NT2/D1 (cell line): Measurements from ENCODE around the gene TASOR2.

Experiments
- SUZ12 ChIP-seq: IDR thresholded peaks from 2 replicates; pipeline ENCODE4 v1.6.1; 2011; ENCODE audit not compliant: insufficient read length, insufficient read depth; ENCODE audit errors: extremely low read depth
- YY1 ChIP-seq: IDR thresholded peaks from 2 replicates; pipeline ENCODE4 v1.6.1; 2011; ENCODE audit not compliant: insufficient read length, insufficient read depth
- ZNF274 ChIP-seq: IDR thresholded peaks from 2 replicates; pipeline ENCODE4 v1.6.1; 2011; ENCODE audit warnings: mild to moderate bottlenecking, low read depth, low read length

GRCh38 chr10:5644930-5645329 lies 39.7 kb upstream of the TASOR2 start:
- no peak for TF ChIP-seq YY1
- no peak for TF ChIP-seq ZNF274
- no peak for TF ChIP-seq SUZ12
